Stimulated activated CD8-positive, alpha-beta memory T cell treated with anti-CD3 and anti-CD28 coated beads, Interleukin-15, amount 100 ng/mL, for 4 hours (primary cell): ENCODE data around the gene VPS37B.
A peak's percentile ranks its signal among the peaks of the same experiment; 100 is the strongest.

ENCODE experiments used
- DNase-seq, 2 donors: peaks; one replicate each; pipeline ENCODE4 v3.0.0-alpha.2; 2020; ENCODE audit warnings: low read depth in 2 of 2

Gene VPS37B

DNA sequence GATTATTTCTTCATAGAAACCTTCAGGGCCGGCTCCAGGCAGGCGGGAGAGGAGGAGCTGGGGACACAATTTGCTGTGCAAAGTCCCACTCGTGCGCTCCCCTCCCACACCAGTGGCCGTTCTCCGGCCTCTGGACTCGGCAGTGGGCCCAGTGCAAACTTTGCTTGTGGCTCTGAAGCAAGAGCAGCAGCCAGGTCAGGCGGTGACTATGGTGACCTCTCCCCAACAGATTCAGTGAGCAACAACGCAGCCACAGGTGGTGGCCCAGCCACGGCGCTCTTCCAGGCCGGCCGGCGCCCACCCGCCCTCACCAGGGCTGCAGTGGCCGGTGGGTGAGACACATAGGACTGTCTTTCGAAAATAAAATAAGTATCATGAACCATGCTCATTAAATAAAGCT, 29.5 kb downstream of the VPS37B start:
- no peak for DNase-seq

DNA sequence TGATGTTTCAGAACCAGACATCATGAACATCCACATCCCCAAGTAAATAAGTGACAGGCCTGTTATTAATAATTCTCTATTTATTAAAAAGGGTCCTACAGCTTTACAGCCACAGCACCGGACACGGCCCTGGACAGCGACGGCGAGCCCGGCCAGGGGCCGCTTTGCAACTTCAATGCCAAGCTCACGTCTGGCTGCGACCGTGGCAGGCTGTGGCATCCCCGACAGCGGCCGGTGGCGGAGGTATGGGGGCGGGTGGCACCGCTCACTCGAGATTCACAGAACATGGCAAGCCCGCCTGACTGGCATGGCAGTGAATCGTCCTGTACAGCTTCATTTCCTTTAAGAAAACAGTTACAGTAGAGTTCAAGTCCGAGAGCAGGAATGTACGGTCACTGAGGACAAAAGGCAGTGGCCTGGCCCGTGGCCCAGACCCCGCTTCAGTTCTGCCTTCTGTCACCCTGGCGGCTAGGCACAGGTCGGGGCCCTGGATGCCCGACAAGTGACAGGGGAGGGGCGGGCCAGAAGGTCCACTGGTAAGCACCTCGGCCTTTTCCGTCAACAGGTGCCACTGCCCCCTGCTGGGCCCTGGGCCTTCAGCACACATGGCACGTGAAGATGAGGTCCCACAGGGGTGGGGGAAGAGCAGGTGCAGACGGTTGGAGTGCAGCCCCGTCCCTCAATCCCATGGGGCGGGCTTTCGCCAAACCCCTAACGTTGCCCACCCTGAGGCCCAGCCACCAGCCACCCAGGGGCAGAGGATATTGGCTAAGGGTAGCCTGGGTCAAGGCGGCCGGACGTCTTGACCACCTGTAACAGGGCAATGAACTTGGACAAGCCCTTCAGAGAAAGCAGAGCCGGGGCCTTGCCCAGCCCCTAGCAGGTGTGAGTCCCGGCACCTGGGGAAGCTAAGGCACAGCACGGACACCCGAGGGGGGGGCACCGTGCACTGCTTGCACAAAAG, 30.4 kb downstream of the VPS37B start:
- DNase-seq, result no peak

DNA sequence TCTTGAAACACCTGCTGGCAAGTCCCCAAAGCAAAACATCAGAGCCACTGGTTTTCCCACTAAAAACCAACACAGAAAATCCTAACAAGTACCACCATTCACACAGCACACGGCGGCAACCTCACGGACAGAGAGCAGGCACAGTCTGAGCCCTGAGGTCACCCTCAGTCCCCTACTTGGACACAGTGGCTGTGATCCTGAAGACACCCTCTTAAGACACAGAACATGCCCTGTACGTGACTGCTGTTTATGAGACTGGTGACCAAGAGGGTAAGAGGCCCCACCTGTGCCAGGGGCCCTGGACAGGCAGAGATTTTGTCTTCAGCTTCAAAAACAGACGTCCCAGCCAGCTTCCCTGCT, 31.1 kb downstream of the VPS37B start:
- DNase-seq, result no peak

DNA sequence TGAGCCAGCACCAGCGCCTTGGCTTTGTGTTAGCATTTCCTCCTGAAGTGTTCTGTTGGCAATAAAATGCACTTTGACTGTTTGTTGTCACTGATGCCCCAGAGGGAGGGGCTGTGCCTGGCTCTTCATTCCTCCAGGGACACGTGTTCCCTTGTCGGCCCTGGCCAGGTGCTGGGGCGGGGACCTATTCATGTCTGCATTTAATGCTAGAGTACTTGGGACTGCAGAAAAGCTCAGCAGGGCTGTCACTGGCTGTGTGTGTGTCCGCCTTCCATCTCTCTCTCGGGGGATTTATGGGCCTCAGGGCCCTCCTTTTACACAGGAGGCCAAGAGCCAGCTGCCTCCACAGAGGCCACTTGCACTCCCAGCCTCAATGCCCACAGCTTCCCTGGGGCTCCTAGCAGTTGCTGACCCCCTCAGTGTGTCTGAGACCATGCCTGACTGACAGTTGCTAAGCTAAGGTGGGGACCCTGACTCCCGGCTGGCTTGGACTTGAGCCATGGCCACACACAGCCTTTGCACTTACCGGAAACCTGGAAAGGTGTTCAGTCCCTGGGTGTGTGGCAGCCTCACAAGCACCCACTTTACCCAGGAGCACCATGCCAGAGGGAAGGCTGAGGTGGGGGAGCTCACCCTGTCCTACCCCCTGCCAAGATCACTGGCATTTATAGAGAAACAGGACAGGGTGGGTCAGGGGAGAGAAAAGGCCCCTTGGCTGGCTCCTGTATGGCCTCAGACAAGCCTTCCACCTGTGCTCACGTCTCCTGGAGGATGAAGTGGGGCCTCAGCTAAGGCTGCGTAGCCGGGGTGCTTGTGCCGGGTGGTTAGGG, 32.8 kb downstream of the VPS37B start:
- no peak for DNase-seq

DNA sequence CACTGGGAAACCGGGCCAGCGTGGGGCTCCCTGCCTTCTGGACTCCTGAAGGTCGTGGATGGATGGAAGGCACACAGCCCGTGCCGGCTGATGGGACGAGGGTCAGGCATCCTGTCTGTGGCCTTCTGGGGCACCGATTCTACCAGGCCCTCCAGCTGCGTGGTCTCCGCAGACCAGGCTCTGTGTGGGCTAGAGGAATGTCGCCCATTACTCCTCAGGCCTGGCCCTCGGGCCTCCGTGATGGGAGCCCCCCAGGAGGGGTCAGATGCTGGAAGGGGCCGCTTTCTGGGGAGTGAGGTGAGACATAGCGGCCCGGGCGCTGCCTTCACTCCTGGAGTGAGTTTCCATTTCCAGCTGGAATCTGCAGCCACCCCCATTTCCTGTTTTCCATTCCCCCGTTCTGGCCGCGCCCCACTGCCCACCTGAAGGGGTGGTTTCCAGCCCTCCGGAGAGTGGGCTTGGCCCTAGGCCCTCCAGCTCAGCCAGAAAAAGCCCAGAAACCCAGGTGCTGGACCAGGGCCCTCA, 33.8 kb downstream of the VPS37B start:
- no peak for DNase-seq

DNA sequence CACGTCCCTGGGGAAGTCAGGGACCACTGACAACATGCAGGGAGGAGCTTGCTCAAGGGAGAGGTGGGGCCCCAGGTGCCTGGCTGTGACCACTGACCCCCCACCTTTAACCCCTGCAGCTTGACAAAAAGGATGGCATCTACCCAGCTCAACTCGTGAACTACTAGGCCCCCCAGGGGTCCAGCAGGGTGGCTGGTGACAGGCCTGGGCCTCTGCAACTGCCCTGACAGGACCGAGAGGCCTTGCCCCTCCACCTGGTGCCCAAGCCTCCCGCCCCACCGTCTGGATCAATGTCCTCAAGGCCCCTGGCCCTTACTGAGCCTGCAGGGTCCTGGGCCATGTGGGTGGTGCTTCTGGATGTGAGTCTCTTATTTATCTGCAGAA, 34.3 kb downstream of the VPS37B start:
- no peak for DNase-seq

DNA sequence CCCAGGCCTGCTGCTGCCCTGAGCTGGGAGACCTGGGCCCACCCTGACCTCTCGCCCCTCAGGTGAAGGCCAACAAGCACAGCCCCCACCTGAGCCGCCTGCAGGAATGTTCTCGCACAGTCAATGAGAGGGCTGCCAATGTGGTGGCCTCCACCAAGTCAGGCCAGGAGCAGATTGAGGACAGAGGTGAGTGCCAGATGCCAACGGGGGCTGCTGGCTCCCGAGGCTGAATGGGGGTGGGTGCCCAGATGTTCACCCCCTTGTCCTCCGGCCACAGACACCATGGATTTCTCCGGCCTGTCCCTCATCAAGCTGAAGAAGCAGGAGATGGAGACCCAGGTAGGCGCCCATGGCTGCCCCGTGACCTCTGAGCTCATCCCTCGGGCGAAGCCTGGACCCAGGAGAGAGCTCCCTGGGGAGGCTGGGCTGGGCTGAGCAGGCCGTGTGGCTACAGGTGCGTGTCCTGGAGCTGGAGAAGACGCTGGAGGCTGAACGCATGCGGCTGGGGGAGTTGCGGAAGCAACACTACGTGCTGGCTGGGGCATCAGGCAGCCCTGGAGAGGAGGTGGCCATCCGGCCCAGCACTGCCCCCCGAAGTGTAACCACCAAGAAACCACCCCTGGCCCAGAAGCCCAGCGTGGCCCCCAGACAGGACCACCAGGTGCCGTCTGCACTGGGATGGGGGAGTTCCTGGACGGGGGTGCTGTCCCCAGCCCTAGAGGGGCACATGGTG, 34.9 kb downstream of the VPS37B start:
- DNase-seq, result no peak

DNA sequence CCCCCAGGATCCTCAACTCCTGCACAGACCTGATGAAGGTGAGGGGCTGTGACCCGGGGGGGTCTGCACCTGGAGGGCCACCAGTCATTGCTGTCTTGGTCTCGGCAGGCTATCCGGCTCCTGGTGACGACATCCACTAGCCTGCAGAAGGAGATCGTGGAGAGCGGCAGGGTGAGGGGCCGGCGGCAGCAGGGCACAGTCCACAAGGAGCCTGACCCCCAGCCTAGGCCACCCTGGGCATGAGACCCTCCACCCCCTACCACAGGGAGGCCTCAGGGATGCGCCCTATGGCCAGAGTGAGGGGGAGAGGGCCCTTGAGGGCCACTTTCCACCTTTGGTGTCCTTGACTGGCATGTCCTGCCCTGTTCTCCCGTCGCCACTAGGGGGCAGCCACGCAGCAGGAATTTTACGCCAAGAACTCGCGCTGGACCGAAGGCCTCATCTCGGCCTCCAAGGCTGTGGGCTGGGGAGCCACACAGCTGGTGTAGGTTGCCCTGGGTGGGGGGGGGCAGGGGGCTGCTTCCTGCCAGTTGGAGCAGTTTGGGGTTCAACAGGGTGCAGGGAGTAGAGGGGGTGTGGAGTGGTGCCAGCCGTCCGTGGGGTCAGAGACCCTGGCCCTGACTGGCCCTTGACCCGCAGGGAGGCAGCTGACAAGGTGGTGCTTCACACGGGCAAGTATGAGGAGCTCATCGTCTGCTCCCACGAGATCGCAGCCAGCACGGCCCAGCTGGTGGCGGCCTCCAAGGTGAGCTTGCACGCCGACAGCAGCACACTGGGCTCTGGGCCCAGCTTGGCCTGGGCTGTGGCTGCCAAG, 35.7 kb downstream of the VPS37B start:
- peak; percentile 46 to 58 for DNase-seq

DNA sequence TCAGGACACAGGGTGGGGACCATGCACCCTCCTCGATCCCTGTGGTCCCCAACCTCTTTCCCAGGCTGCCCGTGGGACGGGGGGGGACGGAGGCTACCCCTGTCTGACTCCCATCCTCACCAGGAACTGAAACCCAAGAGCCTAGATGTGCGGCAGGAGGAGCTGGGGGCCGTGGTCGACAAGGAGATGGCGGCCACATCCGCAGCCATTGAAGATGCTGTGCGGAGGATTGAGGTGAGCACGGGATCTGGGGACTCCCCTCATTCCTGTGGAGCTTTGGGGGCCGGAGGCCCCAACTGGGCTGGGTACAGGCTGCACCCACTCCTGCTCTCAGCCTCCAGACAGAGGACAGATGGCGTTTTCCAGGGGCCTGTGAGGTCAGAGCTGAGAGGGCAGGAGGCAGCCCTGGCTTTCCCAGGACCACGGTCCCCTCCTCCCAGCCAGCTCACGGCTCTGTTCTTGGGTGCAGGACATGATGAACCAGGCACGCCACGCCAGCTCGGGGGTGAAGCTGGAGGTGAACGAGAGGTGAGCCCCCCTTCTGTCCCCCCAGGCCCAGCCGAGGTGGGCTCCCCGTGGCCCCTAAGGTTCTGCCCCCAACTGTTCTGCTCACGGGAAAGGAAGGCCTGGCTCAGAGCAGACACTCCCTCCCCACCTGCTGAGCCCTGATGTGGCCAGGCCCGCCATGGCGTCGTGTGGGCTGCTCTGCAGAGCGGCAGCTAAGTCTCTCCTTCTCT, 36.5 kb downstream of the VPS37B start:
- no peak for DNase-seq

DNA sequence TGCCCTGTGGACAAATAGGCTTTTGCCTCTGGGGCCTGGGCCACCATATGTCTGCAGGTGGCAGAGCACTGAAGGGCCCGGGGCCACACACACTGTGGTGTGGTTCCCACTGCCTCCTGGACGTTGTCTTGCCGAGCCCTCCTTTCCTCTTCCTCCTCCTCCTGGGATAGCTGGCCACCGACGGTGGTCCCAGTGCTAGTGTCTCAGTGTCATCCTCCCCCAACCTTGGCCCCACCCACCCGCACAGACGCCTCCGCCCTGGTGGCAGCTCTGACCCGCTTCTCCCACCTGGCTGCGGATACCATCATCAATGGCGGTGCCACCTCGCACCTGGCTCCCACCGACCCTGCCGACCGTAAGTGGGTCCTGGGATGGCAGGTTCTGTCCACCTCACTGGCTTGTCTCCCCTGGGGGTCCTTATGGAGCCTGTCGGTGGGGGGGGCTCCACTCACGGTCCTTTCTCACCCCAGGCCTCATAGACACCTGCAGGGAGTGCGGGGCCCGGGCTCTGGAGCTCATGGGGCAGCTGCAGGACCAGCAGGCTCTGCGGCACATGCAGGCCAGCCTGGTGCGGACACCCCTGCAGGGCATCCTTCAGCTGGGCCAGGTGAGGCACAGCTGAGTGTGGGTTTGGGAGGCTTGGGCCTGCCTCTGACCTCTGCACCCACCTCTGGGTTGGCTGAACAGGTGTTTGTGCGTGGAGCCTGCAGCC, 37.2 kb downstream of the VPS37B start:
- DNase-seq, result no peak

DNA sequence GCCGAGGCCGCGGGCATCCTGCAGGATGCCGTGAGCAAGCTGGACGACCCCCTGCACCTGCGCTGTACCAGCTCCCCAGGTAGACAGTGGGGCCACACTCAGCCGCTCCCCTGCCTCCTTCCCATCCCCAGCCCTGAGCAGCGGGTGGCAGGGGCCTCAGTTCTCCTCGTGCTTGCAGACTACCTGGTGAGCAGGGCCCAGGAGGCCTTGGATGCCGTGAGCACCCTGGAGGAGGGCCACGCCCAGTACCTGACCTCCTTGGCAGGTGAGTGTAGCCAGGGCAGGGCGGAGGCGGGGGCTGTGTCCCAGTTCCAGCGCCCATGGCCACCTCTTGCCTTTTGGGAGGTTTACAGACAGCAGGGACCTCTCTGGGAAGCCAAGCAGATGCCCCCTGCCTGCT, 37.8 kb downstream of the VPS37B start:
- no peak for DNase-seq

DNA sequence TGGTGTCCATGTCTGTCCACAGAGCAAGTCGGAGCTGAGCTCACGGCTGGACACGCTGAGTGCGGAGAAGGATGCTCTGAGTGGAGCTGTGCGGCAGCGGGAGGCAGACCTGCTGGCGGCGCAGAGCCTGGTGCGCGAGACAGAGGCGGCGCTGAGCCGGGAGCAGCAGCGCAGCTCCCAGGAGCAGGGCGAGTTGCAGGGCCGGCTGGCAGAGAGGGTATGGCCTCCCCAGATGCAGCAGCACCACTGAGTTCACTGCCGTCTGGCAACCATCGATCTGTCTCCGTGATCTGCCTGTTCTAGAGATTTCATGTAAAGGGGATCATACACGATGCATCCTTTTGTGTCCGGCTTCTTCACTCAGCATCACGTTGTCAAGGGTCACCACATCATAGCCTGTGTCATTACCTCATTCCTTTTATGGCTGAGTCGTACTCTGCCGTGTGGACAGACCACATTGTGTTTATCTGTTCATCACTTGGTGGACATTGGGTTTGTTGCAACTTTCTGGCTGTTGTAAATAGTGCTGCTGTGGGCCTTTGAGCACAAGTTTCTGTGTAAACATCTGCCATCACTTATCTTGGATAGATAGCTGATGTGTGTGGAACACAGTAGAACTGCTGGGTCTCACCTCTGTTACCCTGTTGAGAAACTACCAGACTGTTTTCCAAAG, 38.8 kb downstream of the VPS37B start:
- no peak for DNase-seq

DNA sequence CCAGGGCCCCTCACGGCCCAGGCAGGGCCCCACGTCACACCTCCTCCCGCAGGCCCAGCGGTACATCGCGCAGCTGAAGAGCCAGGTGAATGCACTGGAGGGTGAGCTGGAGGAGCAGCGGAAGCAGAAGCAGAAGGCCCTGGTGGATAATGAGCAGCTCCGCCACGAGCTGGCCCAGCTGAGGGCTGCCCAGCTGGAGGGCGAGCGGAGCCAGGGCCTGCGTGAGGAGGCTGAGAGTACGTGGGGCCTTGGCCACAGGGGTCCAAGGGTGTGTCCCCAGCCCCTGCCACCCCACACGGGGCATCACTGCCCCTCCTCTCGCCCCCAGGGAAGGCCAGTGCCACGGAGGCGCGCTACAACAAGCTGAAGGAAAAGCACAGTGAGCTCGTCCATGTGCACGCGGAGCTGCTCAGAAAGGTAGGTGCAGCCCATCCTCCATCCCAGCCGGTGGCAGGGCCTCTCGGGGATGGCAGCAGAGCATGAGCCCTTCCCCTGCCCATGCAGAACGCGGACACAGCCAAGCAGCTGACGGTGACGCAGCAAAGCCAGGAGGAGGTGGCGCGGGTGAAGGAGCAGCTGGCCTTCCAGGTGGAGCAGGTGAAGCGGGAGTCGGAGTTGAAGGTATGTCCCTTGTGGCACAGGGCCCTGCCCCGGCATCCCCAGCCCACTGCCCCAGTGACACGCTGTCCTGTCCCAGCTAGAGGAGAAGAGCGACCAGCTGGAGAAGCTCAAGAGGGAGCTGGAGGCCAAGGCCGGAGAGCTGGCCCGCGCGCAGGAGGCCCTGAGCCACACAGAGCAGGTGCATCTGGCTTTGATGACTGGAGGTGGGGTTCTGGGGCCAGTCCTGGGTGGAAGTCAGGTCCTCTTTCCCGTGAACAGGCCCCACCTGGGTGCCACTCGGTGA, 39.7 kb downstream of the VPS37B start:
- DNase-seq, result no peak

DNA sequence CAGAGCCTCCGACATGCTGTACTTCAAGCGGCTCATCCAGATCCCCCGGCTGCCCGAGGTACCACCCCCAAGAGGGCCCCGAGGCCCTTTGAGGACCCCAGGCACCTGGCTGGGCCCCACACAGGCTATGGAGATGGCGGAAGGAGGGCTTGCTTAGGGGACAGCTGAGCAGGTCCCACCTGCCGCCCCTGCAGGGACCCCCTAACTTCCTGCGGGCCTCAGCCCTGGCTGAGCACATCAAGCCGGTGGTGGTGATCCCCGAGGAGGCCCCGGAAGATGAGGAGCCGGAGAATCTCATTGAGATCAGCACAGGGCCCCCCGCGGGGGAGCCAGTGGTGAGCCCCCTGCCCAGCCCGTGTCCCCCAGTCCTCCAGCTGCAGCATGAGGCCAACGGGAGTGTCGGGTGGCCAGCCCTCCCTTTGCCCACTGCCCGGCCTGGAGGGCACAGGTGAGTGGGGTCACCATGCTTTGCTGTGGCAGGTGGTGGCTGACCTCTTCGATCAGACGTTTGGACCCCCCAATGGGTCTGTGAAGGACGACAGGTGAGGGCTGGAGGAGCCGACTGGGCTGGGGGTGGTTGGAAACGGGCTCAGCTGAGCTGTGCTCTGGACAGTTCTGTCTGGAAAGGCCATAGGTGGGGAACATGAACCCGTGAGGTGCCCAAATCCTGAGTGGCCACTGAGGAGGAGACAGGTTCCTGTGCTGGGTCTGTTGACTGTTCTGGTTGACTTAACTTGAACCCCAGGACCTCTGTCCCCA, 40.7 kb downstream of the VPS37B start:
- DNase-seq, result no peak

DNA sequence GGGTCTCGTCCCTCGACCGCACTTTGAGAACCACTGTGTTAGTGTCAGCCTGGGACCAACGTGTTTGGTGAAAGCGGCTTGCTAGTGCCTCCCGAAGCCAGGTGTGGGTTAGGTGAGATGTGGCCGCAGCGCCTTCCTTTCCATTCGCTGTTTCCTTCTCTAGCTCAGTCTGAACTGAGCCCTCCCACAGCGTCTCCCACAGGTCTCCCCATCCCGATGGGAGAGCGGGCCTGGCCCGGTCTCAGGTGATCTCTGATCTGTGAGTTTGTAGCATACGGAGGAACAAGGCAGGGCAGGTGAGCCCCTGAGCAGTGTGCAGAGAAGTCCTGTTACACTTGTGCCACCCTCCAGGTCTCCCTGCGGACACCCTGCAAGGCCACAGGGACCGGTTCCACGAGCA, 41.4 kb downstream of the VPS37B start:
- no peak for DNase-seq

DNA sequence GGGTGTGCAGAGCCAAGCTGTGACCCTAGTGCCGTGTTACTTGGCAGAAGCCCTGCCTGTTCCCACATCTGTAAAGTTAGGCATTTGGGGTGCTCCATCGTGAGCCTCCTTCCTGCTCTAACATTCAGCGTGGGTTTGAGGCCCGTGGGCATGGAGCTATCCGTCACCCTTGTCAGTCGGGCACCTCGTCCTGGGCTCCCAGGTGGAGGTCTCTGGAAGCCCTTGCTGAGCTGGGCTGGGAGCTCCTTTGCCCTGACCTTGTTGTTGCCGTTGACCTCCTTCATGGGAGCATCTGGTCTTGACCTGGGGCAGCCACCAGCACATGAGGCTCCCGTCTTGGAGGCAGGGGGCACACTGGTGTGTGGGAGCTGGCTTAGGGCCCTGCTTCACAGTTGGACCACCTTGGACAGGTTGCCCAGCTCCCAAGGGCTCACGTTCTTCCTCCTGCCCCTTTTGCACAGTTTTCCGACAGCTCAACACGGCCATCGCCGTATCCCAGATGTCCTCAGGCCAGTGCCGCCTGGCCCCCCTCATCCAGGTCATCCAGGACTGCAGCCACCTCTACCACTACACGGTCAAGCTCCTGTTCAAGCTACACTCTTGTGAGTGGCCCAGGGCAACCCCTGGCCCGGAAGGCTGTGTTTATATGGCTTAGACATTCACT, 42.2 kb downstream of the VPS37B start:
- no peak for DNase-seq
